ENCODE measurements around the gene FIGN.

The FIGN gene

DNA sequence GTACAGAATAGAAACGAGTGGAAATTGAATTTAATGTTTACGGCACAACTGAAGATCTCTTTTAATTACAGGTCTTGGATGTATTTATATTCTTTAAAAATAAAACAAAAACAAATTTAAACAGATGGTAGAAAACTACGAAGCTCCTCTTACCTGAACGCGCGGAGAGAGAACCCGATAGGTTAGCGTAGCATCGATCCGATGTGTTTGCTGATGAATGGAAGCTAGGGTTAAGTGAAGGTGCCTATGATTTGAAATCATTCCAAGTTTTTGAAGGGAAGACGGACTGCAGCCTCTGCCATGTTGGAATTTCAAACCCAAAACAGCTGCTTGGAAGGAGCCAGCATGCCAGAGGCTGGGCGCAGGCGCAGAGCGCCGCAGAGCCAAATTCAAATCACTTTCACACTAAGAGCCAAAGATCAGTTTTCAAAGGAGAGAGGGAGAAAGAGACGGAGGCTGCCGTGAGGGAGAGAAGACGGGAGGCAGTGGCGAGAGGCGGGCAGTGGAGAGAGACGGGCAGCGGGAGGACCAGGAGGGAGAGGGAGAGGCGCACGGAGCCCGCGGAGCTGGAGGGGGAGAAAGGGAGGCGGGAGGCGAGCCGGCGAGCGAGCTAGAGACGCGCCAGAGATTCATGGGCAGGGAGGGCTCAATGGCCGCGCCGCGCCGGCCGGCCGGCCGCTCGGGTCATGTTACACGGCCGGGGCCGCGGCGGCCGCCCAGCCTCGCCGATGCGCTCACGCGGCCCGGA lies at the start of gene FIGN:
TSS of gene FIGN (minus strand) at position 324 of the 748 bp plus-strand sequence. CDS start 1,081 bp downstream, outside the sequence.
- no peak for DNase-seq

GRCh38 chr2:163785162-163785561 lies 49.4 kb upstream of the FIGN start:
- DNase-seq, result no peak

- DNase-seq, result no peak
These were observed 44.3 kb upstream of the FIGN start for GRCh38 chr2:163779970-163780597.

DNA sequence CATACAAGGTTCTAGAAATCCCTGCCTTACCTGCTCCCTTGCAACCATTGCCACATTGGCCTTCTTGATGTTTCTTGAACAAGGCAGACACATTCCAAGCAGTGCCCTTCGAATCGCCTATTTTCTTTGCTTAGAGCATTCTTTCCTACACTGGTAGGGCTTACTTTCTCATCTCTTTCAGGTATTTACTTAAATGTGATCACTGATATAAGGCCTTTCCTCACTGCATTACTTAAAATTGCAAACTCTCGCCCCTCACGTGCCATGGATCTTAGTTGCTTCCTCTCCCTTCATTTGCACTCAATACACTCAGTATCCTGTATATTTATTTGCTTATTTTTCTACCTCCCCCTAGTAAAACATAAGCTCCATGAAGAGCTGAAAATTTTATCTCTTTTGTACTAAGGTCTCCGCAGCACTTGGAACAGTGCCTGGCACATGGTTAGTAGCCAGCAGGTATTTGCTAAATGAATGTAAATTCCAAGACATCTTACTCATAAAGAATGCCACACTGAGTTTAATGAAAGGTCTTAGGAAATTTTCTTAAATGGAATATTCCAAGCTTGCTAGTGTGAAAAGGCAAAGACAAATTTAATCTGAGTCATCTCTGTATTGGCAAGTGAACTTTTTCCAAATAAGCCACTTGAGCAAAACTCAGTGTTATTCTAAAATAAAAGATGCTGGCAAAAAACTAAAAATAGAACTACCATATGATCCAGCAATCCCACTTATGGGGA lies 42.4 kb upstream of the FIGN start:
- no peak for DNase-seq

GRCh38 chr2:163775304-163775703 lies 39.5 kb upstream of the FIGN start:
- DNase-seq, result no peak

GRCh38 chr2:163774862-163775261 lies 39.1 kb upstream of the FIGN start:
- no peak for DNase-seq

DNA sequence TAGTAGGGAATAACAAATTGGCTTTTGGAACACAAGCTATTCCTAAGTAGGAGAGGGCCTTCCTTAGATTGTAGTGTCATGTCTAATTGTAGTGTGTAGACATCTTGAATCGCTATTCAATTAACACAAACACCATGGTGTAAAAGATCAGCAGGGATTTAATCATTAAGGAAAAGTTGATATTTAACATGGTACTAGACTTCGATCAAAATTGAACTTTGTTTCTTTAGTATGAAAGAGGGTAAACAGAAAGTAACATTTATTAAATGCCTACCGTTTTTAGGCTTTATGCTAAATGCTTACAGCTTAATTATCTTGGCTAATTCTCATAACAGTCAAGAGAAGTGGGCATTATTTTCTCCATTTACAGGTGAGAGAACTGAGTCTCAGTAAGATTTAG lies 37.5 kb upstream of the FIGN start:
- DNase-seq, result no peak

DNA sequence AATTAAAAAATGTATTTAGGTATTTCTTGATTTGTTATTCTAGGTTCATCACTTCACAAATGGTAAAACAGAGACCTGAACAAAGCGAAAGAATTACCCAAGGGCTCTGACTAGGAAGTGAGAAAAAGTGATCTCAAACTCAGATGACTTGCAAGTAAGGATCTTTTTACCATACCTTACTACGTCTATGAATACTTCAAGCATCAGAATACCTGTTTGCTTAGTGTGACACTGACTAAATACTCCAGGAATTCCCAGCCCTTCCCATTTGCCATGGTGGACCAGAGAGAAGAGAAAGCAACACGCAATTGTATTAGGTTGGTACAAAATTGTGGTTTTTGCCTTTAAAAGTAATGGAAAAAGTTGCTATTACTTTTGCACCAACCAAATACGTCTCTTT lies 35.8 kb upstream of the FIGN start:
- no peak for DNase-seq

DNA sequence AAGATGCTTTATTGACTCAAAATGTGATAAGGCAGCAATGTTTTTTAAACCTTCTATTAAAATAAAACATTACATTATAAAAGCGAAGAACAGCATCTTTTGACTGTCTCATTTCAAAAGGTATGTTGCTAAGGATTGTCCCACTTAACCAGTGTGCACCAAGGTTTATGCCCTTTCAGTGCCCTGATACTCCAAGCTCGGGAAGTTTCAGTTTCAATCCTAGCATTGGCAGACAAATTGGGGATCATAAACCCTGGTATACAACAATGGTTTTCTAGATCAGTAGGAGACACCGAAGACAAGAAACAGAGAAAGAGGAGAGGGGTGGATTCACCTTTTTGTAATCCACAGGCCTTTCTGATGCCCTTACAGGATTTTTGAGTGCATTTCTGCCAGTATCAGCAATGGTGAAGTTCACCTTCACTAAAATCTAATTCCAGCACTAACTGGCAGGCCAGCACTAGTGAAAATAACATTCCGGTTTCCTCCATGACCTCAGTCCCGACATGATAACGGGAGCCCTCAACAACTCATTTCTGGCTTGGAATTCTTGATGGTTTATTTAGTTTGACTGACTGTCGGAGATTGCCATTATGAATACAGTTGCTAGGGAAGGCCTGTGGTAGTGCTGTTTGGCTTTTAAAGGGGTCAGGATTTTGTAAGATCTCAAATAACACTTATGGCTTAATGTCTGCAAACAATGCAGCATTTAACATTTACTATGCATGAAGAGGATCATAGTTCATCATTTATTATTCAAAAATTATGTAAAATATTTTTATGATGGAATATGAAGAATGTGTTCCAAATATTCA lies 33.3 kb upstream of the FIGN start:
- DNase-seq, result no peak

GRCh38 chr2:163767097-163767496 lies 31.3 kb upstream of the FIGN start:
- no peak for DNase-seq

GRCh38 chr2:163764566-163764965 lies 28.8 kb upstream of the FIGN start:
- DNase-seq, result no peak

DNA sequence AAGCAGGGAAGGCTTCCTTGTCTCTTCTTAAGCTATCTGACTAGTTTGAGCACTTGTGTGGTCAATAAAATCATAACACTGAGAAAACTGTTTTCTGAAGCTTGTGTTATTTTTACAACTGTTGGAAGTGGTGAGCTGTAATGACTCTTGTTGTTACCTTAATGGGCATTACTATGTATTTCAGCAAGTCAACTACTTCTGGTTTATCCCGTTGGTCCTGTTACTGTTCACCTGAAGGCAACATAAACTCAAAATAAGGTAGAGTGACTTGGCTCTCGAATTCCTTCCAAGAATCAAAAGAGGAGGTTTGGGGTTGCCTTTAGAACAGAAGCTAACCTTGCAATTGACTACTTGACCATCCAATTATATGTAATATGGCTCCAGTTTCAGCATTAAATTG lies 23.2 kb upstream of the FIGN start:
- DNase-seq, result no peak

- DNase-seq, result no peak
These were observed 22.0 kb upstream of the FIGN start for GRCh38 chr2:163757814-163758213.

- DNase-seq, result no peak
These were observed 20.8 kb upstream of the FIGN start for GRCh38 chr2:163756588-163756987.

GRCh38 chr2:163755366-163755765 lies 19.6 kb upstream of the FIGN start:
- no peak for DNase-seq

GRCh38 chr2:163753726-163754125 lies 17.9 kb upstream of the FIGN start:
- no peak for DNase-seq

- DNase-seq, result no peak
These were observed 16.5 kb upstream of the FIGN start for GRCh38 chr2:163752267-163752666.

- no peak for DNase-seq
These were observed 15.9 kb upstream of the FIGN start for GRCh38 chr2:163751696-163752095.

DNA sequence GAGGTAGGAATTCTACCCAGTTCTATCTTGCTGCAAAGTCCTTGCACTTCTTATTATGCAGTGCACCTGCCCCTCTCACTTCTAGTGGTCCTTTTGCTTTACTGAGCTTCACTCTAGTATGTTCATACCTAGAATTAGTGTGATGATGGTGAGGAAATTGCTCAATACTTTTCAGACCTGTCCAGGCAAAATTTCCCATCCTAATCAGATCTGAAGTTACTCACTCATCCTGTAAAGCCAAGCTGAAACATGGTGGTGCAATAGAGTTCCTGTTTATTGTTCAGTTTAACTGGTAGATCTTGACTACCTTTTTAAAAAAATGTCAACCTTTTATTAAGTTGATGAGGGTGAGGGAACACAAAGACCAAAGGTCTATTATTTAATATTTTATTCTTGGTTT lies 12.6 kb upstream of the FIGN start:
- DNase-seq, result no peak

DNA sequence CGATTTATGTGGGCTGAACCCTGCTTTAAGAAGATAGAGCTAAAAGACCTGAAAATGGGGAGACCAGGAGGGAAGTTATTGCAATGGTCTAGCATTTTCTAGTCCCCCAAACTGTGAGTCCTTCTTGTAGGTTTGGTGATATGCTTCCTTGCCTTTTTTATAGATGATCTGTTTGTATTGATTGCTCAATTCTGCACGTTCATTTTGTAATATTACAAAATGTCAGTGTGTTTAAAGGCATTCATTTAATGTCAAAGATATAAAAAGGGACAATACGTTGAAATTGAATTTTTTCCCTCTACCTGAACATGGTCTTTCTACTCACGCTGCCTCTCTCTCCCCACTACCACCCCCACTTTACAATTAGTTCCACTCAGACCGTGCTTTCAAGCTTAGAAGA lies 5.6 kb upstream of the FIGN start:
- DNase-seq, result no peak

- no peak for DNase-seq
These were observed 1.8 kb upstream of the FIGN start for GRCh38 chr2:163737563-163737962.

DNA sequence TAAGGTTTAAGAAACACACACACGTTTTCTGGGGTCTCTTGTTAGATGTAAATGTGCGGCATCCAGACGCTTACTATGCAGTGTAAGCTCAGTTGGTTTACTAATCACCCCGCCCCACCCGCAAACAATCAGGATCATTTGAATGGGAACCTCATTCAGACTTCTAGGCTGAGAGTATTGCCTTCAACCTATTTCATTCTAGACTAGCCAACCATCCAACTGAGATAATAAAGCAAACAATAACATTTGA lies 1.3 kb upstream of the FIGN start:
- DNase-seq, result no peak

GRCh38 chr2:163736433-163737189 lies 803 bp upstream of the FIGN start:
- no peak for DNase-seq

Measured in DMS 273 treated with DMSO at 0.1 percent for 48 hours (cell line).